Mesenchymal stem cell (in vitro differentiated cells and primary cell): Measurements from ENCODE around the gene DNTT.

Experiments
- DNase-seq: peaks from one replicate; pipeline ENCODE4 v3.0.0-alpha.2; 2013
- H2AFZ ChIP-seq: one replicate; pipeline ENCODE4 v1.6.1; 2013; ENCODE audit warnings: low read depth, mild to moderate bottlenecking, control low read depth, inconsistent platforms, low read length, moderate library complexity
- H2AK5ac ChIP-seq: 2 replicates; pipeline ENCODE4 v1.6.1; 2013; ENCODE audit warnings: low read length, moderate library complexity, mild to moderate bottlenecking, inconsistent platforms; ENCODE audit not compliant: severe bottlenecking
- H2BK120ac ChIP-seq: one replicate; pipeline ENCODE4 v1.6.1; 2013; ENCODE audit warnings: low read depth, mild to moderate bottlenecking, inconsistent platforms, low read length, moderate library complexity
- H2BK12ac ChIP-seq, 2 experiments: one replicate each; pipeline ENCODE4 v1.6.1; 2013; ENCODE audit warnings: inconsistent platforms in 2 of 2, low read length in 2 of 2, mild to moderate bottlenecking in 2 of 2, moderate library complexity in 2 of 2, control low read depth in 1 of 2
- H2BK15ac ChIP-seq: one replicate; pipeline ENCODE4 v1.6.1; 2013; ENCODE audit warnings: mild to moderate bottlenecking, low read depth, inconsistent platforms; ENCODE audit not compliant: poor library complexity, severe bottlenecking
- H2BK5ac ChIP-seq: 2 replicates; pipeline ENCODE4 v1.6.1; 2013; ENCODE audit warnings: low read depth, mild to moderate bottlenecking, low read length, control low read depth, inconsistent platforms; ENCODE audit not compliant: poor library complexity, severe bottlenecking
- H3K14ac ChIP-seq, 2 experiments: one replicate each; pipeline ENCODE4 v1.6.1; 2013; ENCODE audit warnings: inconsistent platforms in 2 of 2, low read length in 2 of 2, control low read depth in 1 of 2, mild to moderate bottlenecking in 1 of 2, moderate library complexity in 1 of 2
- H3K18ac ChIP-seq, 2 experiments: one replicate each; pipeline ENCODE4 v1.6.1; 2013; ENCODE audit warnings: inconsistent platforms in 2 of 2, low read length in 2 of 2, control low read depth in 1 of 2, low read depth in 1 of 2, mild to moderate bottlenecking in 1 of 2
- H3K23ac ChIP-seq, 2 experiments: one replicate each; pipeline ENCODE4 v1.6.1; 2013; ENCODE audit warnings: inconsistent platforms in 2 of 2, low read length in 2 of 2, mild to moderate bottlenecking in 2 of 2, moderate library complexity in 2 of 2, control low read depth in 1 of 2
- H3K27ac ChIP-seq: 2 replicates; pipeline ENCODE4 v1.5.1; 2013; ENCODE audit warnings: mild to moderate bottlenecking, moderate library complexity, low read length, control low read depth, inconsistent platforms; ENCODE audit not compliant: poor library complexity, severe bottlenecking
- H3K27me3 ChIP-seq, 2 experiments: 2 replicates each; pipeline versions ENCODE4 v1.6.1 to v1.7.0; 2013; ENCODE audit warnings: low read length in 2 of 2, mild to moderate bottlenecking in 2 of 2, moderate library complexity in 2 of 2, control low read depth in 1 of 2, inconsistent platforms in 1 of 2; ENCODE audit not compliant: control insufficient read depth in 1 of 2, insufficient read depth in 1 of 2
- H3K36me3 ChIP-seq, 2 experiments: 2 replicates each; pipeline versions ENCODE4 v1.6.1 to v1.7.0; 2013; ENCODE audit warnings: low read length in 2 of 2, control low read depth in 1 of 2, inconsistent platforms in 1 of 2, low read depth in 1 of 2, mild to moderate bottlenecking in 1 of 2; ENCODE audit not compliant: insufficient read depth in 2 of 2, control insufficient read depth in 1 of 2
- H3K4ac ChIP-seq, 2 experiments: one replicate each; pipeline ENCODE4 v1.6.1; 2013; ENCODE audit warnings: inconsistent platforms in 2 of 2, low read length in 2 of 2, mild to moderate bottlenecking in 2 of 2, moderate library complexity in 2 of 2, control low read depth in 1 of 2, low read depth in 1 of 2
- H3K4me1 ChIP-seq: 2 replicates; pipeline ENCODE4 v1.6.1; 2013; ENCODE audit warnings: low read depth, low read length, control low read depth; ENCODE audit not compliant: control insufficient read depth, insufficient read depth
- H3K4me2 ChIP-seq: 2 replicates; pipeline ENCODE4 v1.6.1; 2013; ENCODE audit warnings: low read length, mild to moderate bottlenecking, inconsistent platforms; ENCODE audit not compliant: poor library complexity, severe bottlenecking
- H3K4me3 ChIP-seq, 2 experiments: 2 replicates each; pipeline versions ENCODE4 v1.5.1 to v1.7.0; 2013; ENCODE audit warnings: low read length in 2 of 2, mild to moderate bottlenecking in 2 of 2, control low read depth in 1 of 2, low read depth in 1 of 2; ENCODE audit not compliant: insufficient read depth in 1 of 2
- H3K79me1 ChIP-seq: replicated peaks from 2 replicates; pipeline ENCODE4 v1.6.1; 2013; ENCODE audit warnings: mild to moderate bottlenecking, control low read depth, low read length, inconsistent platforms; ENCODE audit not compliant: poor library complexity, severe bottlenecking
- H3K9ac ChIP-seq: 2 replicates; pipeline ENCODE4 v1.7.0; 2013; ENCODE audit warnings: mild to moderate bottlenecking, low read length, moderate library complexity
- H3K9me3 ChIP-seq: 2 replicates; pipeline ENCODE4 v1.7.0; 2013; ENCODE audit warnings: mild to moderate bottlenecking, low read length; ENCODE audit not compliant: control insufficient read depth
- H4K8ac ChIP-seq: one replicate; pipeline ENCODE4 v1.6.1; 2013; ENCODE audit warnings: inconsistent platforms, mild to moderate bottlenecking, low read length, moderate library complexity
- H4K91ac ChIP-seq: one replicate; pipeline ENCODE4 v1.6.1; 2013; ENCODE audit warnings: mild to moderate bottlenecking, low read length, inconsistent platforms
- WGBS: methylation state at CpG from one replicate; pipeline ENCODE4 v1.1.7; 2013; ENCODE audit warnings: mixed read lengths; 5-methylcytosine and 5-hydroxymethylcytosine counted together

DNTT gene

GRCh38 chr10:96299383-96299782 lies 4.9 kb upstream of the DNTT start:
- Histone ChIP-seq H3K27me3 (peaks cover 59 to 67% of the 10 kb centered on the region in 2 experiments), H2BK12ac (no peak overlapping the region), H3K4me3 (no peak overlapping the region), H3K14ac (no peak overlapping the region), H2BK5ac (no peak overlapping the region), H2AK5ac (no peak overlapping the region), H3K4me1 (no peaks in the 10 kb centered on the region), H3K36me3 (no peaks in the 10 kb centered on the region), H2BK120ac (no peak overlapping the region), H3K18ac (no peak overlapping the region), H3K23ac (no peak overlapping the region), H3K27ac (no peak overlapping the region), H3K79me1 (no peaks in the 10 kb centered on the region), H4K8ac (no peak overlapping the region), H3K9ac (no peak overlapping the region), H4K91ac (no peak overlapping the region), H3K4me2 (no peak overlapping the region), H2BK15ac (no peak overlapping the region), H2AFZ (no peak overlapping the region), H3K9me3 (no peaks in the 10 kb centered on the region), H3K4ac (no peak overlapping the region)
- no CpG with 5 or more reads among the region's 5 CpGs for WGBS
- no peak for DNase-seq

- H4K8ac ChIP-seq: no peak overlapping the region
- H3K36me3 ChIP-seq: no peaks in the 10 kb centered on the region
- no peak overlapping the region for H3K9ac ChIP-seq
- H3K79me1 ChIP-seq: no peaks in the 10 kb centered on the region
- no peak overlapping the region for H4K91ac ChIP-seq
- H3K9me3 ChIP-seq: no peaks in the 10 kb centered on the region
- H2BK5ac ChIP-seq: no peak overlapping the region
- H3K23ac ChIP-seq: no peak overlapping the region
- H3K27ac ChIP-seq: no peak overlapping the region
- no peak overlapping the region for H3K18ac ChIP-seq
- no peak overlapping the region for H2BK120ac ChIP-seq
- no peak overlapping the region for H2AFZ ChIP-seq
- WGBS: 83% methylated on average over 1 of the region's 1 CpG
- no peak overlapping the region for H3K14ac ChIP-seq
- no peak overlapping the region for H2AK5ac ChIP-seq
- no peak overlapping the region for H3K4me2 ChIP-seq
- H3K27me3 ChIP-seq: peaks cover 40 to 55% of the 10 kb centered on the region in 2 experiments
- no peak for DNase-seq
- no peaks in the 10 kb centered on the region for H3K4me1 ChIP-seq
- no peak overlapping the region for H2BK12ac ChIP-seq
- no peak overlapping the region for H3K4me3 ChIP-seq
- no peak overlapping the region for H2BK15ac ChIP-seq
- H3K4ac ChIP-seq: no peak overlapping the region
These were observed 2.6 kb upstream of the DNTT start for GRCh38 chr10:96301616-96302015.

- WGBS: 98% methylated on average over 3 of the region's 3 CpGs
- H3K27ac ChIP-seq: no peak overlapping the region
- no peaks in the 10 kb centered on the region for H3K4me1 ChIP-seq
These were observed 785 bp downstream of the DNTT start for GRCh38 chr10:96305019-96305418.

GRCh38 chr10:96306516-96306915 lies 2.3 kb downstream of the DNTT start:
- Histone ChIP-seq H2BK120ac (no peak overlapping the region), H3K36me3 (no peaks in the 10 kb centered on the region), H3K18ac (no peak overlapping the region), H3K9me3 (no peaks in the 10 kb centered on the region), H4K91ac (no peak overlapping the region), H3K23ac (no peak overlapping the region), H3K14ac (no peak overlapping the region), H2AFZ (no peak overlapping the region), H3K4ac (no peak overlapping the region), H3K79me1 (no peaks in the 10 kb centered on the region), H3K4me1 (no peaks in the 10 kb centered on the region), H4K8ac (no peak overlapping the region), H3K27ac (no peak overlapping the region), H2BK12ac (no peak overlapping the region), H2BK5ac (no peak overlapping the region), H2AK5ac (no peak overlapping the region), H3K4me3 (no peak overlapping the region), H2BK15ac (no peak overlapping the region), H3K9ac (no peak overlapping the region), H3K4me2 (no peak overlapping the region), H3K27me3 (peaks cover 7 to 17% of the 10 kb centered on the region in 2 experiments)
- WGBS: 89% methylated on average over 6 of the region's 8 CpGs
- DNase-seq: no peak

More at GRCh38 chr10:96305019-96305418, 785 bp downstream of the DNTT start:
- no peak overlapping the region for H2BK120ac ChIP-seq
- no peak overlapping the region for H3K4me2 ChIP-seq
- H3K4ac ChIP-seq: no peak overlapping the region
- H3K9ac ChIP-seq: no peak overlapping the region
- no peak overlapping the region for H2BK5ac ChIP-seq
- H3K23ac ChIP-seq: no peak overlapping the region
- no peak overlapping the region for H3K4me3 ChIP-seq
- no peak overlapping the region for H2BK12ac ChIP-seq
- no peak overlapping the region for H3K18ac ChIP-seq
- peaks cover 20 to 32% of the 10 kb centered on the region in 2 experiments for H3K27me3 ChIP-seq
- H4K8ac ChIP-seq: no peak overlapping the region
- H2AK5ac ChIP-seq: no peak overlapping the region
- H3K36me3 ChIP-seq: no peaks in the 10 kb centered on the region
- H3K79me1 ChIP-seq: no peaks in the 10 kb centered on the region
- H3K14ac ChIP-seq: no peak overlapping the region
- no peaks in the 10 kb centered on the region for H3K9me3 ChIP-seq
- DNase-seq: no peak
- H2BK15ac ChIP-seq: no peak overlapping the region
- H2AFZ ChIP-seq: no peak overlapping the region
- no peak overlapping the region for H4K91ac ChIP-seq
